Right lobe of liver (tissue), 6 donors: Measurements from ENCODE around the gene EFNA5. TPM values are rescaled to one million over a fixed set of nuclear protein-coding genes. Genes with fewer than 3 reads are reported as not detected.
A peak's percentile ranks its signal among the peaks of the same experiment; 100 is the strongest.

Experiments
- ATAC-seq, 4 donors: fragments of 200-7000 bp; cut with Tn5 transposase; one replicate each; pipeline ENCODE4 v1.9.1; 2020; ENCODE audit warnings: mild to moderate bottlenecking in 4 of 4, moderate library complexity in 4 of 4
- DNase-seq, 3 donors: peaks; one replicate each; pipeline ENCODE4 v3.0.0-alpha.2; 2020
- H3K27ac ChIP-seq, 3 donors: fragments of 200-600 bp; one replicate each; pipeline ENCODE4 v1.8.0; 2022
- H3K27me3 ChIP-seq, 2 donors: fragments of 200-600 bp; one replicate each; pipeline ENCODE4 v1.8.0; 2022
- H3K36me3 ChIP-seq, 4 donors: fragments of 200-600 bp; sonication (generic) in 1 of 4; one replicate each; pipeline versions ENCODE4 v1.5.1 to v1.8.0; 2017 to 2022; ENCODE audit warnings: control low read depth in 1 of 4
- H3K4me1 ChIP-seq, 4 donors: fragments of 200-600 bp; sonication (generic) in 1 of 4; one replicate each; pipeline versions ENCODE4 v1.5.1 to v1.8.0; 2017 to 2022; ENCODE audit warnings: control low read depth in 1 of 4
- H3K4me3 ChIP-seq, 3 donors: fragments of 200-600 bp; one replicate each; pipeline ENCODE4 v1.8.0; 2022
- H3K9me3 ChIP-seq, 4 donors: fragments of 200-600 bp; sonication (generic) in 1 of 4; one replicate each; pipeline versions ENCODE4 v1.5.1 to v1.8.0; 2017 to 2022; ENCODE audit warnings: control low read depth in 1 of 4
- POLR2A ChIP-seq: fragments of 450-650 bp; IDR thresholded peaks from one replicate; pipeline ENCODE4 v1.6.1; 2017; ENCODE audit warnings: antibody characterized with exemption, mild to moderate bottlenecking
- WGBS: methylation state at CpG from one replicate; pipeline ENCODE4 v1.1.6; 2018; ENCODE audit warnings: low coverage, low lambda C conversion rate; ENCODE audit not compliant: insufficient coverage; ENCODE audit errors: missing lambda C conversion rate; 5-methylcytosine and 5-hydroxymethylcytosine counted together
- intact Hi-C, 2 donors: fragments of 100-400 bp; cut with DNase I; formaldehyde crosslinking; loops; one replicate each; pipeline versions ENCODE4 v1.11.2 to v1.14.1; 2022
- total RNA-seq, 6 experiments: library from RNA; depleted of rRNA in 2 of 6; stranded (reverse); fragments of >200 nt in 2 of 6; fragmentation: NEBNext Ultra II Directional in 3 of 6; extraction: Animal tissue kit (Norgen Biotek cat#: 25700) in 3 of 6; gene quantifications; one replicate each; pipeline versions ENCODE4 v1.1.0 to v1.2.4, GENCODE V29; 2016 to 2023
- TF ChIP-seq, protein P1 (sequence below), 4 donors: fragments of 200-600 bp in 3 of 4; fragments of 450-650 bp in 1 of 4; IDR thresholded peaks; one replicate each; pipeline versions ENCODE4 v1.5.1 to v1.8.0; 2016 to 2022; ENCODE audit warnings: antibody characterized with exemption in 4 of 4, mild to moderate bottlenecking in 2 of 4
- donor health status: DM: no; HTN: yes; CAD: no.
- donor health status: DM: no; HTN: no; CAD: no.
- donor health status: DM: no; HTN: no; CAD: no.
- donor health status: DM: no; HTN: yes; CAD: no.
- donor health status: DM: no; HTN: yes; CAD: no.

Gene EFNA5
- total RNA-seq, 6 experiments from 2014 or later: 0.18 to 11.7 (median 1.4) TPM

- no peak for DNase-seq
- intact Hi-C loops: no loop called here
- WGBS: 88% methylated on average over 7 of the region's 7 CpGs
- Histone ChIP-seq H3K4me3 (no peak overlapping the region), H3K4me1 (no peaks in the 10 kb centered on the region), H3K27me3 (no peaks in the 10 kb centered on the region), H3K27ac (no peak overlapping the region), H3K9me3 (no peaks in the 10 kb centered on the region), H3K36me3 (no peaks in the 10 kb centered on the region)
- TF ChIP-seq, protein P1, sequence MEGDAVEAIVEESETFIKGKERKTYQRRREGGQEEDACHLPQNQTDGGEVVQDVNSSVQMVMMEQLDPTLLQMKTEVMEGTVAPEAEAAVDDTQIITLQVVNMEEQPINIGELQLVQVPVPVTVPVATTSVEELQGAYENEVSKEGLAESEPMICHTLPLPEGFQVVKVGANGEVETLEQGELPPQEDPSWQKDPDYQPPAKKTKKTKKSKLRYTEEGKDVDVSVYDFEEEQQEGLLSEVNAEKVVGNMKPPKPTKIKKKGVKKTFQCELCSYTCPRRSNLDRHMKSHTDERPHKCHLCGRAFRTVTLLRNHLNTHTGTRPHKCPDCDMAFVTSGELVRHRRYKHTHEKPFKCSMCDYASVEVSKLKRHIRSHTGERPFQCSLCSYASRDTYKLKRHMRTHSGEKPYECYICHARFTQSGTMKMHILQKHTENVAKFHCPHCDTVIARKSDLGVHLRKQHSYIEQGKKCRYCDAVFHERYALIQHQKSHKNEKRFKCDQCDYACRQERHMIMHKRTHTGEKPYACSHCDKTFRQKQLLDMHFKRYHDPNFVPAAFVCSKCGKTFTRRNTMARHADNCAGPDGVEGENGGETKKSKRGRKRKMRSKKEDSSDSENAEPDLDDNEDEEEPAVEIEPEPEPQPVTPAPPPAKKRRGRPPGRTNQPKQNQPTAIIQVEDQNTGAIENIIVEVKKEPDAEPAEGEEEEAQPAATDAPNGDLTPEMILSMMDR (IDR thresholded peaks at IDR 0.05): no peak
- no peak for TF ChIP-seq POLR2A
- no peak for ATAC-seq
Measured at GRCh38 chr5:107368615-107369014, 302.1 kb downstream of the EFNA5 start.

DNA sequence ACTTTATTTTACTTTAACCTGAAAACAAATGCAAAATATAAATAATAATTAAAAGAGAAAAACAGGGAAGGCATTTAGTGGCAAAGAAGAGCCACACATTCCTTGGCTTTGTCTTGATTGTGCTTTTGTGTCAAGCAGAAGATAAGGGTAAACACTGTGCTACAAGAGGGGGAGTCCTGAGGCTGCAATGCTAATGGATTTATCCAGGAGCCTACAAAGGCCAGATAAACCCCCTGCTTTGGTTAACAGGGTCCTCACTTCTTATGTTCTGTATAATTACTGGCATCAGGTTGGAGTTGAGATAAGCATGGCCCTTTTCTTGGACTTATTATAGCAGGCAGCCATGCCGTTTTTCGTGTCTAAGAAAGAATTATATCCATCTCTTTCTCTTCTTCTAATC lies 302.8 kb downstream of the EFNA5 start:
- TF ChIP-seq, protein P1 (IDR thresholded peaks at IDR 0.05): no peak
- no peak for TF ChIP-seq POLR2A
- H3K36me3 ChIP-seq: no peaks in the 10 kb centered on the region

GRCh38 chr5:107367480-107367879 lies 303.3 kb downstream of the EFNA5 start:
- intact Hi-C loops: no loop called here
- TF ChIP-seq POLR2A: no peak
- TF ChIP-seq, protein P1 (IDR thresholded peaks at IDR 0.05): no peak

More for the DNA sequence above, 302.8 kb downstream of the EFNA5 start:
- no peak for DNase-seq
- H3K9me3 ChIP-seq: no peaks in the 10 kb centered on the region
- intact Hi-C loops: no loop called here
- no peak overlapping the region for H3K4me3 ChIP-seq
- WGBS: 71% methylated on average over 2 of the region's 2 CpGs
- no peaks in the 10 kb centered on the region for H3K27me3 ChIP-seq
- H3K4me1 ChIP-seq: no peaks in the 10 kb centered on the region
- no peak overlapping the region for H3K27ac ChIP-seq
- no peak for ATAC-seq

GRCh38 chr5:107365320-107366109 lies 305.2 kb downstream of the EFNA5 start:
- no peak overlapping the region for H3K27ac ChIP-seq
- WGBS: 50% methylated on average over 8 of the region's 10 CpGs

More at GRCh38 chr5:107367480-107367879, 303.3 kb downstream of the EFNA5 start:
- H3K4me1 ChIP-seq: peaks cover 0 to under 1% (median 0%) of the 10 kb centered on the region in 4 donors
- no peak for DNase-seq
- no peaks in the 10 kb centered on the region for H3K9me3 ChIP-seq
- no peaks in the 10 kb centered on the region for H3K36me3 ChIP-seq
- no peak for ATAC-seq
- H3K27ac ChIP-seq: no peak overlapping the region
- WGBS: 72% methylated on average over 4 of the region's 4 CpGs
- H3K27me3 ChIP-seq: no peaks in the 10 kb centered on the region
- H3K4me3 ChIP-seq: no peak overlapping the region

More at GRCh38 chr5:107365320-107366109, 305.2 kb downstream of the EFNA5 start:
- no peak overlapping the region for H3K4me3 ChIP-seq
- DNase-seq (no peak), ATAC-seq (peak in 1 of 4 donors; percentile 31)
- no peaks in the 10 kb centered on the region for H3K36me3 ChIP-seq
- H3K4me1 ChIP-seq: peaks cover 0 to 10% (median 0%) of the 10 kb centered on the region in 4 donors
- TF ChIP-seq, protein P1 (IDR thresholded peaks at IDR 0.05): no peak
- TF ChIP-seq POLR2A: no peak
- no peaks in the 10 kb centered on the region for H3K9me3 ChIP-seq
- no peaks in the 10 kb centered on the region for H3K27me3 ChIP-seq
- intact Hi-C loops: no loop called here
